MCF 10A (cell line): ENCODE results near the gene CHCHD5. TPM values are rescaled to one million over a fixed set of nuclear protein-coding genes. Genes with fewer than 3 reads are reported as not detected.

Experiments
- BruUV-seq: library from RNA; stranded (reverse); fragments of 400-500 nt; replicated peaks from 2 replicates; lab custom pipeline; 2021; lab: Mats Ljungman, UMichigan
- CTCF ChIA-PET: fragments of 300-600 bp; sonication (Branson Sonifier 250); formaldehyde crosslinking; extraction: SDS; loops from one replicate; lab custom pipeline; 2021; ENCODE audit warnings: antibody characterized with exemption, inconsistent platforms; lab: Yijun Ruan, JAX
- POLR2A ChIA-PET: fragments of 300-600, 350-650 bp; sonication (Branson Sonifier 250); formaldehyde crosslinking; extraction: SDS; loops from one replicate; lab custom pipeline; 2020; ENCODE audit warnings: antibody characterized with exemption, inconsistent platforms; lab: Yijun Ruan, JAX
- DNase-seq: peaks from one replicate; pipeline ENCODE4 v3.0.0-alpha.2; 2018; ENCODE audit not compliant: unreplicated experiment
- H3K27ac Mint-ChIP-seq: one replicate; pipeline ENCODE4 v1.8.0; 2022; ENCODE audit warnings: mild to moderate bottlenecking, low read depth, mixed read lengths; ENCODE audit not compliant: unreplicated experiment
- H3K27me3 Mint-ChIP-seq: one replicate; pipeline ENCODE4 v1.8.0; 2022; ENCODE audit warnings: mixed read lengths; ENCODE audit not compliant: insufficient read depth, unreplicated experiment
- H3K36me3 Mint-ChIP-seq: one replicate; pipeline ENCODE4 v1.8.0; 2022; ENCODE audit warnings: mild to moderate bottlenecking, moderate library complexity, mixed read lengths; ENCODE audit not compliant: insufficient read depth, unreplicated experiment
- H3K4me1 Mint-ChIP-seq: one replicate; pipeline ENCODE4 v1.8.0; 2022; ENCODE audit warnings: mixed read lengths; ENCODE audit not compliant: insufficient read depth, unreplicated experiment
- H3K4me3 Mint-ChIP-seq: one replicate; pipeline ENCODE4 v1.8.0; 2022; ENCODE audit warnings: mild to moderate bottlenecking, moderate library complexity, mixed read lengths; ENCODE audit not compliant: unreplicated experiment
- H3K9me3 Mint-ChIP-seq: one replicate; pipeline ENCODE4 v1.8.0; 2022; ENCODE audit warnings: mixed read lengths; ENCODE audit not compliant: unreplicated experiment
- CTCF ChIP-seq: fragments of 200-600 bp; IDR thresholded peaks from one replicate; pipeline ENCODE4 v1.8.0; 2022; ENCODE audit warnings: antibody characterized with exemption, mild to moderate bottlenecking; ENCODE audit not compliant: unreplicated experiment
- intact Hi-C: fragments of 100-400 bp; cut with micrococcal nuclease; formaldehyde crosslinking; loops from 2 replicates; pipeline ENCODE4 v1.14.1; 2022
- total RNA-seq: library from RNA; stranded (reverse); gene quantifications from 2 replicates; pipeline ENCODE4 v1.2.3, GENCODE V29; 2022

CHCHD5 gene
- total RNA-seq, 1 experiment from 2014 or later: 56.1 TPM

DNA sequence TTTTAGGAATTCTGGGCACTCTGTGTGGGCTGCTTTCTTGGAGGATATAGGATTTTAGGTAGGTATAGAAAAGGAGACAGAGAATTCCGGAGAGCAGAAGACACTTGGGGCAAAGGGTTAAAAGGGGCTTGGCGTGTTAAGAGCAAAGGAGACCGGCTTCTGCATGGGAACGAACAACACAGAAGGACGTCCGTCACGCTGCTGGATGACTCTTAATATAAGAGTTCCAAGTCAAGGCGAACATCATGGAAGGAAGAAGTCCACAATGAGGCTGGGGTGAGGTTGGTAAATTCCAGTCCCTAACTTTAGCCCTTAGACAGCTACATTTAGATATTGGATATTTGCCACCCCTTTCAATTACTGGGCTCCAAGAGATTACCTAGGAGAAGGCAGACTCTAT is 45.4 kb downstream of the CHCHD5 start:
- BruUV-seq: no TSS peak
- Mint-ChIP-seq H3K27me3 (no peaks in the 10 kb centered on the region), H3K36me3 (no peaks in the 10 kb centered on the region), H3K4me1 (peaks cover 48% of the 10 kb centered on the region), H3K27ac (peak overlapping the region; percentile 77), H3K9me3 (no peaks in the 10 kb centered on the region), H3K4me3 (no peak overlapping the region)
- TF ChIP-seq CTCF: no peak
- ChIA-PET POLR2A (interaction anchor here (0.7 to 17.4 kb wide), 6 partner anchors 15 to 468 kb away, joined by 3 to 570 read pairs (median 30); partner anchors contain the start of gene SLC20A1), CTCF (interaction anchor here (0.6 to 8.1 kb wide), 10 partner anchors 11 to 579 kb away, joined by 3 to 107 read pairs (median 3); partner anchors contain the start of gene SLC20A1)
- intact Hi-C loops: no loop called here
- DNase-seq: no peak

DNA sequence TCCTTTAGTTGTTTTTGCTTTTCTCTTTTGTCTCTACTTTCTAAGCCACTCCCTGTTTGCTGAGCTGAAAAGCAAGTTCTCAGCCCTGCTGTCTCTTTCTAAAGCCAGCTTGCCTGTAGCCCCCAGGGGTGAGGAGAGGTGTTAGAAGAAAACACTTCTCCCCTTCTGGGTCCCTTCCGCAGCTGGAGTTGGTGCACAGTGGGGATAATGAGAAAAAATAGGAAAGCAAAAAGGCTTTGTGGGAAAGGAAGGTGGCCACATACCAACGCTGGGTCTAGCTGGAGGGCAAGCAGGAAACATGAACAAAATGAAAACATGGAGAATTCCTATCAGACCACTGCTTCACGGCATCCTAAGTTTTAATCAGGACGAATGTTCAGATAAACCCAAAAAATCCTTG is 45.9 kb downstream of the CHCHD5 start:
- ChIA-PET POLR2A (interaction anchor here (0.6 to 17.4 kb wide), 8 partner anchors 14 to 469 kb away, joined by 3 to 570 read pairs (median 6); partner anchors contain the start of genes CHCHD5 and SLC20A1), CTCF (interaction anchor here (0.6 to 3.8 kb wide), 8 partner anchors 11 to 153 kb away, joined by 3 to 20 read pairs (median 3); no protein-coding TSS in a partner anchor)
- Mint-ChIP-seq H3K4me3 (no peak overlapping the region), H3K27ac (peak overlapping the region; percentile 77), H3K4me1 (peaks cover 47% of the 10 kb centered on the region), H3K9me3 (no peaks in the 10 kb centered on the region), H3K27me3 (no peaks in the 10 kb centered on the region), H3K36me3 (no peaks in the 10 kb centered on the region)
- DNase-seq: no peak
- intact Hi-C loops: no loop called here
- no peak for TF ChIP-seq CTCF
- no TSS peak for BruUV-seq

DNA sequence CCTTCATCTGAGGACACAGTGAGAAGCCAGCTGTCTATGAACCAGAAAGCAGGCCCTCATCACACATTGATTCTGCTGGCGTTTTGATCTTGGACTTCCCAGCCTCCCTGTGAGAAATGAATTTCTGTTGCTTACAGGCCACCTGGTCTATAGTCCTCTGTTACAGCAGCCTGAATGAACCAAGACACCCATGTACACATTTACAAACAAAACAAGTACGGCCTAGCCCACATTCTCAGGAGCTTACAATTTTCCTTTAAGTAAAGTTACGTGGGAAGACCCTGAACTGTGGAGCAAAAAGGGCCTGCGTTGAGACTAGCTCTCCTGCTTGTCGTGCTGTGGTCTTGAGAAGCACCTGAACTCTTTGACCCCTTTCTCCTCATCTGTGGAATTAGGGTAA is 49.3 kb downstream of the CHCHD5 start:
- H3K27ac Mint-ChIP-seq: no peak overlapping the region
- H3K27me3 Mint-ChIP-seq: no peaks in the 10 kb centered on the region
- intact Hi-C loops: no loop called here
- H3K36me3 Mint-ChIP-seq: no peaks in the 10 kb centered on the region
- BruUV-seq: no TSS peak
- H3K4me3 Mint-ChIP-seq: no peak overlapping the region
- H3K9me3 Mint-ChIP-seq: no peaks in the 10 kb centered on the region
- H3K4me1 Mint-ChIP-seq: peaks cover 46% of the 10 kb centered on the region
- POLR2A ChIA-PET: interaction anchor here (2.0 to 17.4 kb wide), 2 partner anchors 9 to 11 kb away, joined by 6 to 570 read pairs; partner anchors contain the start of gene SLC20A1
- no peak for TF ChIP-seq CTCF
- CTCF ChIA-PET: interaction anchor here (0.8 to 1.5 kb wide), 3 partner anchors 9 to 249 kb away, joined by 3 to 6 read pairs (median 5); partner anchors contain the start of gene SLC20A1
- DNase-seq: no peak

- intact Hi-C loops: no loop called here
- peaks cover 44% of the 10 kb centered on the region for H3K4me1 Mint-ChIP-seq
- H3K27ac Mint-ChIP-seq: no peak overlapping the region
- TF ChIP-seq CTCF: no peak
- no peaks in the 10 kb centered on the region for H3K9me3 Mint-ChIP-seq
- DNase-seq: no peak
- H3K27me3 Mint-ChIP-seq: no peaks in the 10 kb centered on the region
- BruUV-seq: no TSS peak
- POLR2A ChIA-PET: interaction anchor here (2.0 to 17.4 kb wide), 2 partner anchors 10 kb away, joined by 6 to 570 read pairs; partner anchors contain the start of gene SLC20A1
- H3K4me3 Mint-ChIP-seq: no peak overlapping the region
- CTCF ChIA-PET: interaction anchor here (0.8 to 1.0 kb wide), 2 partner anchors 9 to 248 kb away, joined by 3 to 5 read pairs; no protein-coding TSS in a partner anchor
- no peaks in the 10 kb centered on the region for H3K36me3 Mint-ChIP-seq
Observed at GRCh38 chr2:112634153-112634873, 49.9 kb downstream of the CHCHD5 start.
